Fibroblast of lung (primary cell): Measurements from ENCODE around the gene MEF2D.

Source experiments
- CTCF ChIP-seq, 2 donors: IDR thresholded peaks in 1 of 2; conservative IDR thresholded peaks in 1 of 2; 1 replicate in 1 of 2; 2 replicates in 1 of 2; pipeline ENCODE4 v1.5.1; 2011 to 2012; ENCODE audit warnings: low read length in 2 of 2, control low read depth in 1 of 2, inconsistent platforms in 1 of 2, low read depth in 1 of 2, mild to moderate bottlenecking in 1 of 2
- EZH2 ChIP-seq: IDR thresholded peaks from 2 replicates; pipeline ENCODE4 v1.5.1; 2012; ENCODE audit warnings: low read length, control low read depth, mild to moderate bottlenecking; ENCODE audit errors: missing control alignments

GRCh38 chr1:156492013-156492590, 8.5 kb downstream of the MEF2D start:
- TF ChIP-seq CTCF (conservative IDR thresholded peaks at IDR 0.05 in 1 of 2, IDR thresholded peaks at IDR 0.05 in 1 of 2; ENCODE audit: low read depth in 1 of 2, low read length in 2 of 2), result no peak
- no peak for TF ChIP-seq EZH2
